ENCODE data around the gene A4GALT. TPM values are rescaled to one million over a fixed set of nuclear protein-coding genes. Genes with fewer than 3 reads are reported as not detected.

The A4GALT gene
- total and polyA plus RNA-seq, 2 experiments from 2014 or later, result 7.0 to 16.2 TPM

DNA sequence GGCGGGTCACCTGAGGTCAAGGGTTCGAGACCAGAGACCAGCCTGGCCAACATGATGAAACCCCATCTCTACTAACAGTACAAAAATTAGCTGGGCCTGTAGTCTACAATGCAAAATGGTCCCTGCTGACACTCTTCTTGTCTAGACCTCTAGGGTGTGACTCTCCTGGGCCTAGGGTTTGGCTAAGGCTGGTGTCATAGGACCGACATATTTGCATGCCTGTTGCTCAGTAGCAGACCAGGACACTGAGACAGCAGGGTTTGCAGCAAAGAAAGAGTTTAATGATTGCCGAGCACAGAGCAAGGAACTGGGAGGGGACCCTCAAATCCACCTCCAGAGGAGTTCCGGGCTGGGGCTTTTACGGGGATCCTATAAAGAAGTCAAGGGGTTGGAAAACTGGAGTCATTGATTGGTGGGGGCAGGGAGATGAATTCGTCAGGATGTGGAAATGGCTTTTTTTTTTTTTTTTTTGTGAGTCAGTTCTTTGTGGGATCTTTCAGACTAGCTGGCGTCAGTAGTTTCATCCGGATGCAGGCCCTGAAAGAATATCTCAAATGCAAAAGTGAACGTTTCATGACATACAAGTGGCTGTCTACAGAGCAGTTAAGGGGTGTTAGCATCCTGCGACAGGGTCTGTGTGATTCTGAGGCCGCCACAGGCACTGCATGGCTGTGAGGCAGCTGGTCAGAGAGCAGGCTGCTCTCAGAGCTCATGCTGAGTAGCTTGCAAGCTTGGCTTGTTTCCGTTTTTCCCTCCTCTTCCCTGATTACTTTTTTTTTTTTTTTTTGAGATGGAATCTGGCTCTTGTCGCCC, 27.2 kb upstream of the A4GALT start (continued):
- TF ChIP-seq, protein P1, sequence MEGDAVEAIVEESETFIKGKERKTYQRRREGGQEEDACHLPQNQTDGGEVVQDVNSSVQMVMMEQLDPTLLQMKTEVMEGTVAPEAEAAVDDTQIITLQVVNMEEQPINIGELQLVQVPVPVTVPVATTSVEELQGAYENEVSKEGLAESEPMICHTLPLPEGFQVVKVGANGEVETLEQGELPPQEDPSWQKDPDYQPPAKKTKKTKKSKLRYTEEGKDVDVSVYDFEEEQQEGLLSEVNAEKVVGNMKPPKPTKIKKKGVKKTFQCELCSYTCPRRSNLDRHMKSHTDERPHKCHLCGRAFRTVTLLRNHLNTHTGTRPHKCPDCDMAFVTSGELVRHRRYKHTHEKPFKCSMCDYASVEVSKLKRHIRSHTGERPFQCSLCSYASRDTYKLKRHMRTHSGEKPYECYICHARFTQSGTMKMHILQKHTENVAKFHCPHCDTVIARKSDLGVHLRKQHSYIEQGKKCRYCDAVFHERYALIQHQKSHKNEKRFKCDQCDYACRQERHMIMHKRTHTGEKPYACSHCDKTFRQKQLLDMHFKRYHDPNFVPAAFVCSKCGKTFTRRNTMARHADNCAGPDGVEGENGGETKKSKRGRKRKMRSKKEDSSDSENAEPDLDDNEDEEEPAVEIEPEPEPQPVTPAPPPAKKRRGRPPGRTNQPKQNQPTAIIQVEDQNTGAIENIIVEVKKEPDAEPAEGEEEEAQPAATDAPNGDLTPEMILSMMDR (conservative IDR thresholded peaks at IDR 0.05; ENCODE audit: low read depth in 2 of 2), result no peak

GRCh38 chr22:42745118-42745517, 24.4 kb upstream of the A4GALT start:
- TF ChIP-seq, protein P1 (conservative IDR thresholded peaks at IDR 0.05; ENCODE audit: low read depth in 2 of 2), result no peak
- no peak for TF ChIP-seq REST (IDR thresholded peaks at IDR 0.05; ENCODE audit: unreplicated experiment)
- no peak for TF ChIP-seq POLR2AphosphoS5 (IDR thresholded peaks at IDR 0.05; ENCODE audit: low read depth)
- TF ChIP-seq CREB1 (CRISPR knock-in tag; IDR thresholded peaks at IDR 0.05; ENCODE audit: low read depth), result no peak
- TF ChIP-seq EZH2phosphoT487 (IDR thresholded peaks at IDR 0.05; ENCODE audit: unreplicated experiment), result no peak
- TF ChIP-seq ZNF114 (CRISPR knock-in tag; IDR thresholded peaks at IDR 0.05), result no peak
- Histone ChIP-seq H3K36me3 (ENCODE audit: insufficient read depth) (no peaks in the 10 kb centered on the region), H3K79me2 (replicated peaks; ENCODE audit: insufficient read depth) (no peaks in the 10 kb centered on the region), H3K4me1 (ENCODE audit: insufficient read depth) (peaks cover 6% of the 10 kb centered on the region), H3K27ac (ENCODE audit: low read depth) (no peak overlapping the region), H4K20me1 (replicated peaks; ENCODE audit: insufficient read depth) (no peaks in the 10 kb centered on the region), H3F3A (replicated peaks; ENCODE audit: low read depth) (0 out of 2 replicates have a peak, but pooled peaks cover 4% of the 10 kb centered on the region), H3K27me3 (ENCODE audit: insufficient read depth) (no peaks in the 10 kb centered on the region), H3K4me2 (no peak overlapping the region), H3K9me2 (ENCODE audit: insufficient read depth) (no peaks in the 10 kb centered on the region), H2AFZ (peak overlapping the region; percentile 63; the same call in 1 of the 2 replicates), H3K4me3 (no peak overlapping the region)
- no peak for ATAC-seq
- Mint-ChIP-seq H3K36me3 (ENCODE audit: low read depth) (no peaks in the 10 kb centered on the region), H3K27me3 (ENCODE audit: insufficient read depth, low read depth, poor library complexity) (peaks cover 14% of the 10 kb centered on the region), H3K4me3 (no peak overlapping the region), H3K27ac (no peak overlapping the region), H3K4me1 (peaks cover 30% of the 10 kb centered on the region), H3K9me3 (no peaks in the 10 kb centered on the region; the same call in 2 of the 3 replicates)
- DNase-seq (ENCODE audit: low spot score), result no peak
